Measurements from ENCODE around the gene CMTR2. TPM values are rescaled to one million over a fixed set of nuclear protein-coding genes. Genes with fewer than 3 reads are reported as not detected.

The CMTR2 gene
- total RNA-seq, 1 donor from 2014 or later, result 22.8 TPM

DNA sequence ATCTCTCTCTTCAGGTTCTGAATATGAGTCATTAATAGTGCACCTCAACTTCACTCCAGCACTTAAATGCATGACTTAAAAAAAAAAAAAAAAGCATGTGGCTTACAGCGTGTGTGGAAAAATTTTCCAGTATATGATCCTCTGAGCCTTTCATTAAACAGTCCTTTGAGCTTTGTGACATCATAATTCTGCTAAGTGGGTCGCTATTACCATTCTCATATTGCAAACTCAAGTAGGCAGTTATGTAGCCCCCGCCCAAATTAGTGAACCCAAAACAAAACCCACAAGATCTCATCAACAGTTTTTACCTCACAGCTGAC lies 672 bp downstream of the CMTR2 start:
- Mint-ChIP-seq H3K9me3 (ENCODE audit: unreplicated experiment) (peaks cover 9% of the 10 kb centered on the region), H3K4me3 (ENCODE audit: unreplicated experiment) (peak overlapping the region; percentile 78), H3K36me3 (ENCODE audit: unreplicated experiment) (peaks cover 32% of the 10 kb centered on the region), H3K27ac (ENCODE audit: unreplicated experiment) (peak overlapping the region; percentile 90), H3K4me1 (ENCODE audit: unreplicated experiment) (peaks cover 15% of the 10 kb centered on the region), H3K27me3 (ENCODE audit: unreplicated experiment) (peaks cover 12% of the 10 kb centered on the region)
- DNase-seq (ENCODE audit: extremely low spot score, unreplicated experiment), result no peak
- TF ChIP-seq, protein P1, sequence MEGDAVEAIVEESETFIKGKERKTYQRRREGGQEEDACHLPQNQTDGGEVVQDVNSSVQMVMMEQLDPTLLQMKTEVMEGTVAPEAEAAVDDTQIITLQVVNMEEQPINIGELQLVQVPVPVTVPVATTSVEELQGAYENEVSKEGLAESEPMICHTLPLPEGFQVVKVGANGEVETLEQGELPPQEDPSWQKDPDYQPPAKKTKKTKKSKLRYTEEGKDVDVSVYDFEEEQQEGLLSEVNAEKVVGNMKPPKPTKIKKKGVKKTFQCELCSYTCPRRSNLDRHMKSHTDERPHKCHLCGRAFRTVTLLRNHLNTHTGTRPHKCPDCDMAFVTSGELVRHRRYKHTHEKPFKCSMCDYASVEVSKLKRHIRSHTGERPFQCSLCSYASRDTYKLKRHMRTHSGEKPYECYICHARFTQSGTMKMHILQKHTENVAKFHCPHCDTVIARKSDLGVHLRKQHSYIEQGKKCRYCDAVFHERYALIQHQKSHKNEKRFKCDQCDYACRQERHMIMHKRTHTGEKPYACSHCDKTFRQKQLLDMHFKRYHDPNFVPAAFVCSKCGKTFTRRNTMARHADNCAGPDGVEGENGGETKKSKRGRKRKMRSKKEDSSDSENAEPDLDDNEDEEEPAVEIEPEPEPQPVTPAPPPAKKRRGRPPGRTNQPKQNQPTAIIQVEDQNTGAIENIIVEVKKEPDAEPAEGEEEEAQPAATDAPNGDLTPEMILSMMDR (IDR thresholded peaks at IDR 0.05), result no peak

DNA sequence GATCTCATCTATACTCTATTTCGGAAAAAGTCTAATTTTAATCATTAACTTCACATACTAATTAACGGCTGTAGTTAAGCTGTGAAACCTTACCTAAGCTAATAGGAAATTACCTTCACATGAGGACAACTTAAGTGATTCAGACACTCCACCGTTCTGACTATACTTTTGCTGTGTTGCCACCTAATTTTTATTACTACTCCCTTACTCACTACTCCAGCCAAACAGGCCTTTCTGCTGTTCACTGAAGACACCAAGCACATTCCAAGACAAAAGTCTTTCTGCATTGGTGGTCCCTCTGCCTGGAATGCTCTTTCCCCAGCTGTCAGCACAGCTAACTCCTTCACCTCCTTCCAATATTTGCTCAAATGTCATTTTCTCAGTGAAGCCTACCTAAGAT lies 1.3 kb downstream of the CMTR2 start:
- DNase-seq (ENCODE audit: extremely low spot score, unreplicated experiment), result no peak
- peaks cover 15% of the 10 kb centered on the region for H3K4me1 Mint-ChIP-seq (ENCODE audit: unreplicated experiment)
- peak overlapping the region; percentile 78 for H3K4me3 Mint-ChIP-seq (ENCODE audit: unreplicated experiment)
- TF ChIP-seq, protein P1 (IDR thresholded peaks at IDR 0.05), result no peak
- peaks cover 8% of the 10 kb centered on the region for H3K27me3 Mint-ChIP-seq (ENCODE audit: unreplicated experiment)
- H3K27ac Mint-ChIP-seq (ENCODE audit: unreplicated experiment), result no peak overlapping the region
- peaks cover 11% of the 10 kb centered on the region for H3K9me3 Mint-ChIP-seq (ENCODE audit: unreplicated experiment)
- H3K36me3 Mint-ChIP-seq (ENCODE audit: unreplicated experiment), result peaks cover 37% of the 10 kb centered on the region

DNA sequence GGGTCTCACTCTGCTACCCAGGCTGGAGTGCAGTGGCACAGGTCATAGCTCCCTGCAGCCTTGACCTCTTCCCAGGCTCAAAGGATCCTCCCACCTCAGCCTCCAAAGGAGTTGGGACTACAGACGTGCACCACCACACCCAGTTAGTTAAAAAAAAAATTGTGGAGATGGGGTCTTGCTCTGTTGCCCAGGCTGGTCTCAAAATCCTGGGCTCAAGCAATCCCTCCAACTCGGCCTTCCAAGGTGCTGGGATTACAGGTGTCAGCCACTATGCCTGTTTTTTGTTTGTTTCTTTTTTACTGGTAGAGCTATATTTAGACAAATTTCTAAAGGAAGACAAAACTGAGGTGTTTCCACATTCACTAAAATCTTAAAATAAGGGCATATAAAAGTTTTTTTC lies 1.7 kb downstream of the CMTR2 start:
- Mint-ChIP-seq H3K4me1 (ENCODE audit: unreplicated experiment) (peaks cover 15% of the 10 kb centered on the region), H3K4me3 (ENCODE audit: unreplicated experiment) (no peak overlapping the region), H3K36me3 (ENCODE audit: unreplicated experiment) (peaks cover 39% of the 10 kb centered on the region), H3K27me3 (ENCODE audit: unreplicated experiment) (peaks cover 4% of the 10 kb centered on the region), H3K27ac (ENCODE audit: unreplicated experiment) (no peak overlapping the region), H3K9me3 (ENCODE audit: unreplicated experiment) (peaks cover 11% of the 10 kb centered on the region)
- DNase-seq (ENCODE audit: extremely low spot score, unreplicated experiment), result no peak
- TF ChIP-seq, protein P1 (IDR thresholded peaks at IDR 0.05), result no peak

DNA sequence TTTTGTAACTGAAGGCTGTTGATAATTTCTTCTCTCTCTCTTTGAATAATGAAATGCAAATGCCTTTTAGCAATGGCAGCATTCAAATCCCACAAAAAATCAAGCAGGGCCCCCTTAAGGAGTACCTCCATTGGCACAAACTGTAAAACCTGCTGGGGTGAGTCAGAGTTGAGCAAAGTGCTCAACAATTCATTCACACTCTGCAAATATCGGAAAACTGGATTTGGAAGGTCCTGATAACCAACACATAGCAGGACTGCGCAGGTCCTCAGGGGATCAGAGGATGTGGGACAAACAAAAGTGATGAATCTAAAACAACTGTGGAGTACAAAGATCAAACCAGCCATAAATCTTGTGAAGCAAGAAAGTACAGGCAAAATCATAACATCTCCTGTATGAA lies 5.6 kb downstream of the CMTR2 start:
- Mint-ChIP-seq H3K27me3 (ENCODE audit: unreplicated experiment) (no peaks in the 10 kb centered on the region), H3K27ac (ENCODE audit: unreplicated experiment) (no peak overlapping the region), H3K4me1 (ENCODE audit: unreplicated experiment) (peaks cover 14% of the 10 kb centered on the region), H3K4me3 (ENCODE audit: unreplicated experiment) (no peak overlapping the region), H3K36me3 (ENCODE audit: unreplicated experiment) (peaks cover 41% of the 10 kb centered on the region), H3K9me3 (ENCODE audit: unreplicated experiment) (peaks cover 11% of the 10 kb centered on the region)
- TF ChIP-seq, protein P1 (IDR thresholded peaks at IDR 0.05), result no peak
- no peak for DNase-seq (ENCODE audit: extremely low spot score, unreplicated experiment)

DNA sequence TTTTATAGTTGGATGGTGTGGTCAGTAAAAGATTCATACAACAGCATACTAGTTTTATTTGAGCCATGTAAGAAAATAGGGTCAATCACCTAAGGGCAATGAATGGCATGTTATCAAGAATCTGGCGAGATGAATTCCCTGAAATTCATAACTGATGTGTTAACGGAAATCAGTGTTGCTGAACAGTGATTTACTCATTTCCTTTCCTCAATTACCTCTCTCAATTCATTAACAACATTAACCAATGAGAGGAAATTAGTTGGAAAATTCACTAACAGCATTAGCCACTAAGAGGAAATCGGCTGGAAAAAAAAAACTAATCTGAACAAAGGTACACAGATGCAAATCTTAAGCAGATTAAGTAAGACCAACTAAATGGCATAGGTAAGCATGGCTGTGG lies 6.3 kb downstream of the CMTR2 start:
- TF ChIP-seq, protein P1 (IDR thresholded peaks at IDR 0.05), result no peak
- Mint-ChIP-seq H3K4me1 (ENCODE audit: unreplicated experiment) (peaks cover 7% of the 10 kb centered on the region), H3K27ac (ENCODE audit: unreplicated experiment) (no peak overlapping the region), H3K27me3 (ENCODE audit: unreplicated experiment) (no peaks in the 10 kb centered on the region), H3K36me3 (ENCODE audit: unreplicated experiment) (peaks cover 41% of the 10 kb centered on the region), H3K9me3 (ENCODE audit: unreplicated experiment) (peaks cover 11% of the 10 kb centered on the region), H3K4me3 (ENCODE audit: unreplicated experiment) (no peak overlapping the region)
- no peak for DNase-seq (ENCODE audit: extremely low spot score, unreplicated experiment)
